ENCODE results near the gene TSPEAR. TPM values are rescaled to one million over a fixed set of nuclear protein-coding genes. Genes with fewer than 3 reads are reported as not detected.

The TSPEAR gene
- total RNA-seq, 3 donors from 2014 or later (not counting 1 experiment from before 2014, with no cell fraction given) = not detected

DNA sequence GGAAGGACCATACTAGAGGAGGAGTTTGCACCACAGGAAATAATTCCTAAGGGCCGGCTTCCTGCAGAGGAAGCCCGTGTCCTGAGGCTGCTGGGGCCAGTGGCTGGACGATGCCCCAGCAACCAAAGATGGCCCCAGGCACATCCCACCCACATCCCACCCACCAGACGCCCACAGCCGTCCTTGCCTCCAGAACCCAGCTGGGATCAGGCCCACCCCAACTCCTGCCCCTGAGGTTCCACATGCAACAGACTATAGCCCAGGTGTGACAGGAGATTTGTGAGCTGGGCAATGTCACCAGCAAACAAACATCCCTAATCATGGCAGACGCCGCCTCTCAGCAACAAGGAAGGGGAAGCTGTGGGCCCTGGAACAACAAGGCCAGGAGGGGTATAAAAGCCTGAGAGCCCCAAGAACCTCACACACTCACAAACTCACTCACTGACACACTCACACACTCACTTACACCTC is 84.7 kb downstream of the TSPEAR start, which contains the start of gene KRTAP10-9:
Gene KRTAP10-9 (plus strand): TSS at position 421 of the 471 bp plus-strand sequence. CDS start 79 bp downstream, outside the sequence.
- Histone ChIP-seq H3K4me1 (ENCODE audit: control insufficient read depth, insufficient read depth, low read length) (peaks cover 56% of the 10 kb centered on the region), H3K27me3 (ENCODE audit: control insufficient read depth, insufficient read depth, low read length) (no peaks in the 10 kb centered on the region), H3K36me3 (ENCODE audit: control insufficient read depth, insufficient read depth, low read length) (no peaks in the 10 kb centered on the region), H3K4me3 (ENCODE audit: low read length) (no peak within 1 kb of the TSS), H3K9me3 (ENCODE audit: control insufficient read depth, insufficient read depth, low read length) (peaks cover 25% of the 10 kb centered on the region), H3K27ac (ENCODE audit: low read length) (peak within 1 kb of the TSS; percentile 8)
- Mint-ChIP-seq H3K9me3 (peaks cover 16 to 26% of the 10 kb centered on the region in 2 donors), H3K4me1 (peaks cover 43 to 59% of the 10 kb centered on the region in 2 donors), H3K4me3 (peak within 1 kb of the TSS; percentile 71), H3K36me3 (peaks cover 37% of the 10 kb centered on the region), H3K27ac (peak within 1 kb of the TSS; percentile 74 to 86), H3K27me3 (ENCODE audit: low read depth in 2 of 2) (peaks cover 0 to 3% of the 10 kb centered on the region in 2 donors)
- 53% methylated on average over 7 of the region's 7 CpGs for WGBS (ENCODE audit: insufficient coverage)
- DNase-seq (no peak), ATAC-seq (no peak)
- intact Hi-C loops (cut with micrococcal nuclease) = loop anchor here (2.0 to 10.0 kb wide), 2 partner anchors 32 to 88 kb away; partner anchors contain the start of gene TSPEAR
- TF ChIP-seq, protein P1, sequence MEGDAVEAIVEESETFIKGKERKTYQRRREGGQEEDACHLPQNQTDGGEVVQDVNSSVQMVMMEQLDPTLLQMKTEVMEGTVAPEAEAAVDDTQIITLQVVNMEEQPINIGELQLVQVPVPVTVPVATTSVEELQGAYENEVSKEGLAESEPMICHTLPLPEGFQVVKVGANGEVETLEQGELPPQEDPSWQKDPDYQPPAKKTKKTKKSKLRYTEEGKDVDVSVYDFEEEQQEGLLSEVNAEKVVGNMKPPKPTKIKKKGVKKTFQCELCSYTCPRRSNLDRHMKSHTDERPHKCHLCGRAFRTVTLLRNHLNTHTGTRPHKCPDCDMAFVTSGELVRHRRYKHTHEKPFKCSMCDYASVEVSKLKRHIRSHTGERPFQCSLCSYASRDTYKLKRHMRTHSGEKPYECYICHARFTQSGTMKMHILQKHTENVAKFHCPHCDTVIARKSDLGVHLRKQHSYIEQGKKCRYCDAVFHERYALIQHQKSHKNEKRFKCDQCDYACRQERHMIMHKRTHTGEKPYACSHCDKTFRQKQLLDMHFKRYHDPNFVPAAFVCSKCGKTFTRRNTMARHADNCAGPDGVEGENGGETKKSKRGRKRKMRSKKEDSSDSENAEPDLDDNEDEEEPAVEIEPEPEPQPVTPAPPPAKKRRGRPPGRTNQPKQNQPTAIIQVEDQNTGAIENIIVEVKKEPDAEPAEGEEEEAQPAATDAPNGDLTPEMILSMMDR (IDR thresholded peaks at IDR 0.05) = no peak

DNA sequence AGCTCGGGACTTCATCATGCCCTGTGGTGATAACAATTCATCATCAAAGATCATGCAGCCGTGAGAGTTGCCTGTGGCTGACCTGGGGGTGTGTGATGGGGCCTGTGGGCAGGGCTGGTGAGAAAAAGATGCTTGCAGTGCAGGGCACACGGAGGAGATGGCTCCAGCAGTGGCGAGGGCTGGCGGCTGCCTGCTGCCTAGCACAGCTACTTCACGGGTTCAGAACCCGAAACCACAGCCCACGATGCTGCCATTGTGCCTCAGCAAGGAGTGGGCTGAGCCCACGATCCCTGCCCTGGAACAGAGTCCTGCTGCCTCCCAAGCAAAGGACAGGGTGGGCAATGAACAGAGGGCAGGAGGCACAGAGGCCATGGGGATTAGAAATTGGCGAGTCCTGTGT is 85.1 kb downstream of the TSPEAR start:
- no peak overlapping the region for H3K4me3 ChIP-seq (ENCODE audit: low read length)
- 36% methylated on average over 10 of the region's 10 CpGs for WGBS (ENCODE audit: insufficient coverage)
- TF ChIP-seq, protein P1 (IDR thresholded peaks at IDR 0.05) = no peak
- peak overlapping the region; percentile 71 for H3K4me3 Mint-ChIP-seq
- peak; percentile 65 to 66 for DNase-seq
- peaks cover 23% of the 10 kb centered on the region for H3K9me3 ChIP-seq (ENCODE audit: control insufficient read depth, insufficient read depth, low read length)
- H3K27ac Mint-ChIP-seq = peak overlapping the region; percentile 74 to 86
- H3K4me1 Mint-ChIP-seq = peaks cover 43 to 59% of the 10 kb centered on the region in 2 donors
- ATAC-seq = peak; percentile 86 to 99 (median 95)
- H3K9me3 Mint-ChIP-seq = peaks cover 14 to 23% of the 10 kb centered on the region in 2 donors
- no peaks in the 10 kb centered on the region for H3K36me3 ChIP-seq (ENCODE audit: control insufficient read depth, insufficient read depth, low read length)
- H3K27me3 Mint-ChIP-seq (ENCODE audit: low read depth in 2 of 2) = peaks cover 0 to 3% of the 10 kb centered on the region in 2 donors
- no peaks in the 10 kb centered on the region for H3K27me3 ChIP-seq (ENCODE audit: control insufficient read depth, insufficient read depth, low read length)
- H3K36me3 Mint-ChIP-seq = peaks cover 32% of the 10 kb centered on the region
- intact Hi-C loops (cut with micrococcal nuclease) = loop anchor here (2.0 to 10.0 kb wide), 2 partner anchors 33 to 89 kb away; partner anchors contain the start of gene TSPEAR
- peak overlapping the region; percentile 8 for H3K27ac ChIP-seq (ENCODE audit: low read length)
- peaks cover 56% of the 10 kb centered on the region for H3K4me1 ChIP-seq (ENCODE audit: control insufficient read depth, insufficient read depth, low read length)

DNA sequence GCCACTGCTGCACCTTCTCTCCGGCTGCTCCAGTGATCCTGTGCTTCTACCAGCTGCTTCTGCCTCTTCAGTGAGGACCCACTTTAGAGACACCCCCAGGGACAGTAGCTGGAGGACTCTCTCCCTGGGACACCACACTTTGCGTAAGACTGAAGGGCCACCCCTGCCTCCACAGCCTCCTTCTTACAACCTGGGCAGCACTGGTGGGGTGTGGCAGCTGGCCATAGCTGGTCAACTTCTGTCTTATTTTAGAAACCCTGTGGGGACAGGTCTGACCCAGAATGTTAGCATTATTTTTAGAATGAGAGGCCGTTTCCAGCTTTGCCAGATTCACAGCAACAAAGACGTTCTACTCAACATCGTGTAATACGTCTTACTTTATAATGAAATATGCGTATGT is 85.6 kb downstream of the TSPEAR start:
- DNase-seq (no peak), ATAC-seq (peak in 1 of 3 donors; percentile 18)
- Histone ChIP-seq H3K4me1 (ENCODE audit: control insufficient read depth, insufficient read depth, low read length) (peaks cover 56% of the 10 kb centered on the region), H3K36me3 (ENCODE audit: control insufficient read depth, insufficient read depth, low read length) (no peaks in the 10 kb centered on the region), H3K4me3 (ENCODE audit: low read length) (no peak overlapping the region), H3K27ac (ENCODE audit: low read length) (peak overlapping the region; percentile 1), H3K9me3 (ENCODE audit: control insufficient read depth, insufficient read depth, low read length) (peaks cover 20% of the 10 kb centered on the region), H3K27me3 (ENCODE audit: control insufficient read depth, insufficient read depth, low read length) (no peaks in the 10 kb centered on the region)
- peaks cover 29% of the 10 kb centered on the region for H3K36me3 Mint-ChIP-seq
- TF ChIP-seq, protein P1 (IDR thresholded peaks at IDR 0.05) = no peak
- intact Hi-C loops (cut with micrococcal nuclease) = loop anchor here (2.0 to 10.0 kb wide), 2 partner anchors 33 to 89 kb away; partner anchors contain the start of gene TSPEAR
- H3K4me1 Mint-ChIP-seq = peaks cover 40 to 58% of the 10 kb centered on the region in 2 donors
- H3K27ac Mint-ChIP-seq = peak overlapping the region; percentile 74 to 86
- 92% methylated on average over 4 of the region's 7 CpGs for WGBS (ENCODE audit: insufficient coverage)
- peaks cover 0 to 3% of the 10 kb centered on the region in 2 donors for H3K27me3 Mint-ChIP-seq (ENCODE audit: low read depth in 2 of 2)
- H3K9me3 Mint-ChIP-seq = peaks cover 11 to 19% of the 10 kb centered on the region in 2 donors
- peak overlapping the region; percentile 71 for H3K4me3 Mint-ChIP-seq
